Measurements from ENCODE around the gene GABBR2.

GRCh38 chr9:98720402-98720801 is 11.7 kb upstream of the GABBR2 start:
- no peak for TF ChIP-seq CTCF (IDR thresholded peaks at IDR 0.05; ENCODE audit: low read depth, low read length)
- no peak for TF ChIP-seq EZH2phosphoT487 (IDR thresholded peaks at IDR 0.05; ENCODE audit: low read depth)

All from OCI-LY3 (cell line).